K562 (cell line): ENCODE measurements around the gene NIM1K. TPM values are rescaled to one million over a fixed set of nuclear protein-coding genes. Genes with fewer than 3 reads are reported as not detected.

Source experiments
- ARNT ChIP-seq, 2 experiments: fragments of 450-650 bp; IDR thresholded peaks; 2 replicates each; pipeline ENCODE4 v1.6.1; 2016; ENCODE audit warnings: mild to moderate bottlenecking in 1 of 2
- BCL6 ChIP-seq: fragments of 250-450 bp; sonication (Bioruptor Pico); IDR thresholded peaks from 2 replicates; pipeline ENCODE4 v1.4.0; 2020
- CBX3 ChIP-seq, 2 experiments: IDR thresholded peaks; 1 replicate in 1 of 2; 2 replicates in 1 of 2; pipeline ENCODE4 v1.6.1; 2012; ENCODE audit warnings: inconsistent platforms in 2 of 2, low read length in 2 of 2, borderline replicate concordance in 1 of 2, control low read depth in 1 of 2
- CBX5 ChIP-seq: IDR thresholded peaks from 2 replicates; pipeline ENCODE4 v1.6.1; 2014; ENCODE audit warnings: low read depth, borderline replicate concordance
- CCNT2 ChIP-seq: IDR thresholded peaks from 2 replicates; pipeline ENCODE4 v1.6.1; 2011; ENCODE audit warnings: borderline replicate concordance, low read depth, mild to moderate bottlenecking, moderate library complexity, mixed read lengths, low read length; ENCODE audit not compliant: insufficient read length; ENCODE audit errors: extremely low read depth
- CHD2 ChIP-seq: IDR thresholded peaks from 2 replicates; pipeline ENCODE4 v1.6.1; 2011; ENCODE audit warnings: low read depth, low read length
- CREB1 ChIP-seq, 2 experiments: sonication (generic) in 1 of 2; formaldehyde crosslinking in 1 of 2; IDR thresholded peaks; 2 replicates each; pipeline versions ENCODE4 v1.6.1 to v1.8.0; 2012 to 2022; ENCODE audit warnings: inconsistent platforms in 1 of 2, mild to moderate bottlenecking in 1 of 2, missing genetic modification reagents in 1 of 2, moderate library complexity in 1 of 2
- CXXC5 ChIP-seq: fragments of 250-450 bp; sonication (Bioruptor Pico); IDR thresholded peaks from 2 replicates; pipeline ENCODE4 v1.8.0; 2022; ENCODE audit warnings: inconsistent platforms, mild to moderate bottlenecking, moderate library complexity
- EP300 ChIP-seq: IDR thresholded peaks from 2 replicates; pipeline ENCODE4 v1.6.1; 2012; ENCODE audit warnings: low read length, improper control_type of control experiment
- FOSL1 ChIP-seq: fragments of 200-800 bp; sonication (Bioruptor generic); conservative IDR thresholded peaks from 2 replicates; pipeline ENCODE4 v1.6.1; 2016; ENCODE audit warnings: missing genetic modification characterization, missing compliant biosample characterization
- FOXK2 ChIP-seq, 2 experiments: fragments of 450-650 bp; IDR thresholded peaks in 1 of 2; conservative IDR thresholded peaks in 1 of 2; 2 replicates each; pipeline ENCODE4 v1.6.1; 2016; ENCODE audit warnings: low read depth in 2 of 2, mild to moderate bottlenecking in 1 of 2
- HLTF ChIP-seq: fragments of 450-650 bp; IDR thresholded peaks from 2 replicates; pipeline ENCODE4 v1.6.1; 2016
- LARP7 ChIP-seq: fragments of 450-650 bp; IDR thresholded peaks from 2 replicates; pipeline ENCODE4 v1.6.1; 2016
- NCOA6 ChIP-seq: fragments of 450-650 bp; IDR thresholded peaks from 2 replicates; pipeline ENCODE4 v1.6.1; 2017; ENCODE audit warnings: mild to moderate bottlenecking
- RBFOX2 ChIP-seq: fragments of 200-400 bp; formaldehyde crosslinking; IDR thresholded peaks from 2 replicates; pipeline ENCODE4 v1.6.1; 2017; ENCODE audit warnings: low read depth, mild to moderate bottlenecking, low read length, moderate library complexity
- RBM17 ChIP-seq: fragments of 200-400 bp; formaldehyde crosslinking; IDR thresholded peaks from 2 replicates; pipeline ENCODE4 v1.6.1; 2017; ENCODE audit warnings: low read depth, mild to moderate bottlenecking, low read length, borderline replicate concordance
- SP1 ChIP-seq: sonication (generic); formaldehyde crosslinking; IDR thresholded peaks from 2 replicates; pipeline ENCODE4 v1.8.1; 2022; ENCODE audit warnings: mild to moderate bottlenecking, missing genetic modification reagents
- TEAD4 ChIP-seq, 2 experiments: sonication (generic) in 1 of 2; formaldehyde crosslinking in 1 of 2; IDR thresholded peaks; 2 replicates each; pipeline versions ENCODE4 v1.6.1 to v1.8.0; 2012 to 2022; ENCODE audit warnings: borderline replicate concordance in 1 of 2, inconsistent platforms in 1 of 2, low read length in 1 of 2, mild to moderate bottlenecking in 1 of 2, missing genetic modification reagents in 1 of 2
- XRCC5 ChIP-seq: fragments of 200-400 bp; formaldehyde crosslinking; IDR thresholded peaks from 2 replicates; pipeline ENCODE4 v1.6.1; 2017; ENCODE audit warnings: low read depth, mild to moderate bottlenecking, low read length
- ZBTB17 ChIP-seq: fragments of 450-650 bp; formaldehyde crosslinking; IDR thresholded peaks from 2 replicates; pipeline ENCODE4 v1.4.0; 2020; ENCODE audit warnings: mild to moderate bottlenecking
- ZEB2 ChIP-seq: fragments of 450-650 bp; IDR thresholded peaks from 2 replicates; pipeline ENCODE4 v1.6.1; 2016
- ZNF253 ChIP-seq: fragments of 250-450 bp; sonication (Bioruptor Pico); conservative IDR thresholded peaks from 2 replicates; pipeline ENCODE4 v1.6.1; 2021; ENCODE audit warnings: mild to moderate bottlenecking
- ZNF263 ChIP-seq: sonication (generic); formaldehyde crosslinking; IDR thresholded peaks from 2 replicates; pipeline ENCODE4 v1.8.0; 2022; ENCODE audit warnings: mild to moderate bottlenecking, missing genetic modification reagents, borderline replicate concordance
- ZNF77 ChIP-seq: fragments of 250-450 bp; sonication (Bioruptor Pico); IDR thresholded peaks from 2 replicates; pipeline ENCODE4 v1.5.0; 2020
- ZSCAN29 ChIP-seq: fragments of 450-650 bp; IDR thresholded peaks from 2 replicates; pipeline ENCODE4 v1.6.1; 2017
- polyA plus RNA-seq, 8 experiments: library from polyadenylated mRNA; depleted of rRNA in 4 of 8; stranded (reverse) in 5 of 8; unstranded in 3 of 8; fragments of >200 nt; fragmentation: Nextera tagmentation in 2 of 8; fragmentation: Illumina TruSeq in 1 of 8; extraction: Ambion mirVana in 2 of 8; extraction: Trizol in 1 of 8; gene quantifications; 2 replicates each; pipeline versions ENCODE4 v1.2.1 to v1.2.3, GENCODE V29; 2011 to 2014; ENCODE audit warnings: inconsistent platforms in 1 of 8, missing spikeins in 1 of 8
- total RNA-seq, 7 experiments: library from RNA; depleted of rRNA in 6 of 7; stranded (reverse); fragments of >200 nt in 6 of 7; fragmentation: Illumina TruSeq in 2 of 7; extraction: Trizol in 2 of 7; gene quantifications; 2 replicates each; pipeline versions ENCODE4 v1.2.1 to v1.2.3, GENCODE V29; 2011 to 2021; ENCODE audit warnings: low replicate concordance in 1 of 7
- TF ChIP-seq, protein P1 (sequence below): fragments of 250-450 bp; sonication (Bioruptor Pico); IDR thresholded peaks from 2 replicates; pipeline ENCODE4 v1.9.0; 2021; ENCODE audit warnings: mild to moderate bottlenecking, inconsistent platforms
- TF ChIP-seq, protein P2 (sequence below): sonication (generic); IDR thresholded peaks from 2 replicates; pipeline ENCODE4 v1.6.1; 2016

Gene NIM1K
- total and polyA plus RNA-seq, 9 of the 15 experiments (the other 6 are each of a cell fraction or from before 2014, with no cell fraction given), result 0.03 to 0.34 (median 0.08) TPM; not detected in 3

GRCh38 chr5:43313035-43313853, 121.2 kb downstream of the NIM1K start, which contains the start of gene HMGCS1 (continued):
- TF ChIP-seq CREB1 (IDR thresholded peaks at IDR 0.05) (peak; percentile 86), CREB1 (CRISPR knock-in tag; IDR thresholded peaks at IDR 0.05) (peak; percentile 87), ZSCAN29 (0 out of 2 replicates have a peak, but pooled peaks have one; percentile 47), NCOA6 (no peak), ZBTB17 (0 out of 2 replicates have a peak, but pooled peaks have one; percentile 46), BCL6 (CRISPR knock-in tag) (no peak), CBX5 (no peak), RBM17 (no peak), CHD2 (peak; percentile 94), ZNF77 (CRISPR knock-in tag) (0 out of 2 replicates have a peak, but pooled peaks have one; percentile 19), CBX3 (IDR thresholded peaks at IDR 0.05; ENCODE audit: borderline replicate concordance in 1 of 2, low read length in 2 of 2) (peak in 1 of 2 experiments; percentile 96; a peak in 2 of 3 replicates), FOSL1 (tag) (peak; percentile 41; the same call in 1 of the 2 replicates), EP300 (peak; percentile 69; the same call in 1 of the 2 replicates), XRCC5 (0 out of 2 replicates have a peak, but pooled peaks have one; percentile 15), CCNT2 (peak; percentile 64), LARP7 (no peak), FOXK2 (conservative IDR thresholded peaks at IDR 0.05 in 1 of 2, IDR thresholded peaks at IDR 0.05 in 1 of 2; ENCODE audit: low read depth in 2 of 2) (peak; percentile 65 to 68; a peak in 2 of 4 replicates), HLTF (0 out of 2 replicates have a peak, but pooled peaks have one; percentile 26), RBFOX2 (peak; percentile 100), TEAD4 (IDR thresholded peaks at IDR 0.05; ENCODE audit: low read length) (no peak), TEAD4 (CRISPR knock-in tag; IDR thresholded peaks at IDR 0.05; ENCODE audit: borderline replicate concordance) (no peak), ARNT (IDR thresholded peaks at IDR 0.05) (peak in 1 of 2 experiments; percentile 99; a peak in 2 of 4 replicates), ZNF263 (peak; percentile 53; the same call in 1 of the 2 replicates), SP1 (peak; percentile 95), CXXC5 (CRISPR knock-in tag) (peak; percentile 83), ZEB2 (0 out of 2 replicates have a peak, but pooled peaks have one; percentile 19), ZNF253 (no peak)
- TF ChIP-seq, protein P1, sequence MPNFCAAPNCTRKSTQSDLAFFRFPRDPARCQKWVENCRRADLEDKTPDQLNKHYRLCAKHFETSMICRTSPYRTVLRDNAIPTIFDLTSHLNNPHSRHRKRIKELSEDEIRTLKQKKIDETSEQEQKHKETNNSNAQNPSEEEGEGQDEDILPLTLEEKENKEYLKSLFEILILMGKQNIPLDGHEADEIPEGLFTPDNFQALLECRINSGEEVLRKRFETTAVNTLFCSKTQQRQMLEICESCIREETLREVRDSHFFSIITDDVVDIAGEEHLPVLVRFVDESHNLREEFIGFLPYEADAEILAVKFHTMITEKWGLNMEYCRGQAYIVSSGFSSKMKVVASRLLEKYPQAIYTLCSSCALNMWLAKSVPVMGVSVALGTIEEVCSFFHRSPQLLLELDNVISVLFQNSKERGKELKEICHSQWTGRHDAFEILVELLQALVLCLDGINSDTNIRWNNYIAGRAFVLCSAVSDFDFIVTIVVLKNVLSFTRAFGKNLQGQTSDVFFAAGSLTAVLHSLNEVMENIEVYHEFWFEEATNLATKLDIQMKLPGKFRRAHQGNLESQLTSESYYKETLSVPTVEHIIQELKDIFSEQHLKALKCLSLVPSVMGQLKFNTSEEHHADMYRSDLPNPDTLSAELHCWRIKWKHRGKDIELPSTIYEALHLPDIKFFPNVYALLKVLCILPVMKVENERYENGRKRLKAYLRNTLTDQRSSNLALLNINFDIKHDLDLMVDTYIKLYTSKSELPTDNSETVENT (CRISPR knock-in tag), result peak; percentile 57; the same call in 1 of the 2 replicates
- TF ChIP-seq, protein P2, sequence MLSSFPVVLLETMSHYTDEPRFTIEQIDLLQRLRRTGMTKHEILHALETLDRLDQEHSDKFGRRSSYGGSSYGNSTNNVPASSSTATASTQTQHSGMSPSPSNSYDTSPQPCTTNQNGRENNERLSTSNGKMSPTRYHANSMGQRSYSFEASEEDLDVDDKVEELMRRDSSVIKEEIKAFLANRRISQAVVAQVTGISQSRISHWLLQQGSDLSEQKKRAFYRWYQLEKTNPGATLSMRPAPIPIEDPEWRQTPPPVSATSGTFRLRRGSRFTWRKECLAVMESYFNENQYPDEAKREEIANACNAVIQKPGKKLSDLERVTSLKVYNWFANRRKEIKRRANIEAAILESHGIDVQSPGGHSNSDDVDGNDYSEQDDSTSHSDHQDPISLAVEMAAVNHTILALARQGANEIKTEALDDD, result no peak
